Activated CD4-positive, alpha-beta T cell treated with anti-CD3 and anti-CD28 coated beads for 36 hours (primary cell): ENCODE results near the gene ARF3. TPM values are rescaled to one million over a fixed set of nuclear protein-coding genes. Genes with fewer than 3 reads are reported as not detected.

Source experiments
- ATAC-seq: fragments of 200-7000 bp; cut with Tn5 transposase; one replicate; pipeline ENCODE4 v1.10.0; 2021; ENCODE audit warnings: mild to moderate bottlenecking, moderate library complexity
- CTCF ChIA-PET: fragments of 350-600 bp; sonication (Branson Sonifier 250); formaldehyde crosslinking; loops from one replicate; lab custom pipeline; 2021; ENCODE audit warnings: antibody characterized with exemption; lab: Charles Lee
- POLR2A ChIA-PET: fragments of 350-600 bp; sonication (Branson Sonifier 250); formaldehyde crosslinking; loops from one replicate; lab custom pipeline; 2021; ENCODE audit warnings: antibody characterized with exemption, inconsistent platforms; lab: Charles Lee
- DNase-seq: peaks from one replicate; pipeline ENCODE4 v3.0.0-alpha.2; 2020
- H3K27ac Mint-ChIP-seq: one replicate; pipeline ENCODE4 v1.8.0; 2021; ENCODE audit warnings: mixed read lengths
- H3K27me3 Mint-ChIP-seq: one replicate; pipeline ENCODE4 v1.8.0; 2021; ENCODE audit warnings: mixed read lengths
- H3K36me3 Mint-ChIP-seq: one replicate; pipeline ENCODE4 v1.8.0; 2021; ENCODE audit warnings: low read depth, mixed read lengths
- H3K4me1 Mint-ChIP-seq: one replicate; pipeline ENCODE4 v1.8.0; 2021; ENCODE audit warnings: mixed read lengths
- H3K4me3 Mint-ChIP-seq: one replicate; pipeline ENCODE4 v1.8.0; 2021; ENCODE audit warnings: mild to moderate bottlenecking, moderate library complexity, mixed read lengths
- H3K9me3 Mint-ChIP-seq: one replicate; pipeline ENCODE4 v1.8.0; 2021; ENCODE audit warnings: low read depth, mixed read lengths
- intact Hi-C, 2 experiments: fragments of 100-400 bp; cut with DNase I in 1 of 2; cut with micrococcal nuclease in 1 of 2; formaldehyde crosslinking; loops; one replicate each; pipeline versions ENCODE4 v1.14.2 to v1.15.1; 2022 to 2024; cut with DNase I, micrococcal nuclease
- total RNA-seq, 2 experiments: library from RNA; stranded (reverse); gene quantifications; one replicate each; pipeline ENCODE4 v1.2.3, GENCODE V29; 2021

The ARF3 gene
- total RNA-seq, 2 experiments from 2014 or later = 84.7 to 96.1 TPM

DNA sequence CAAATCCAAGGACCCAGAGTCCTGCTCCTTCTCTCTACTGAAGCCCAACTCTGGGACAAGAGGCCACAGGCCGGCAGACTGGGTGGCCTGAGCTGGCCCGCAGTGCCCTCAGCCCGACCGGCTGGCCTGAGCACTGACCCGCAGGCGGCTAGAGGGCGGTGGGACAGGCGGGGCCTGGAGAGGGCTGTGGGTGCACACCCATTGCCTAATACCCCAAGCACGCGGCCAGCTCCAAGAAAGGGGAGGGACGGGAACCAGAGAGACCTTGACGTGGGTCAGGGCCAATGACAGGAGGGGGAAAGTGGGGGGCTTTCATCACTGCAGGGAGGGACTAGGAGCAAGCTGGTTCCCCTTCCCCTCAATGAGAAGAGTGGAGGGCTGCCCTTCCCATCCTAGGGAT, 16.2 kb upstream of the ARF3 start:
- peaks cover 55% of the 10 kb centered on the region for H3K4me1 Mint-ChIP-seq
- intact Hi-C loops = loop anchor here in 1 of 2 experiments (10.0 kb wide), 1 partner anchor 969 kb away; the partner anchor contains the start of gene COL2A1

DNA sequence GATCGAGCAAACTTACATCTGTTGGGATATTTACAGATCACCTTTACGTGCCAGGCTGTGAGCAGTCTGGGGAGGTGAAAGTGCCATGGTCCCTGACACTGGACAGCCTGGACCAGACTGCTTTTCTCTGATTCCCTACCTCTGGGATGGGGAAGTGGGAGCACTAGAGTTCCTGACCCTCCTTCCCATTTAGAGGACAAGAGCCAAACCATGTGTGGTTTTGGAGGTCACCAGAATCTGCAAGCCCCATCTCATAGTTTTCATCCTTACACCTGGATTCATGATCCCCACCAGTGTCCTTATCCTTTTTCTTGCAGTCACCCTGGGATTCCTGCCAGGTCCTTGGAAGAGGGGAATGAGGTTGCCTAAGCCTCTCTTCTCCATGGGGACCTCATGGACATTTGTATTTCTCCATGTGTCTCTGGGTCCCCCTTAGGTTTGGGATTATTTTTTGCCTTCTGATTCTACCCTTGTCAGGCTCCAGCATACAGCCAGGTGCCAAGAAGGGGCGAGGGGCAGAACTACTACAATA, 15.7 kb upstream of the ARF3 start:
- ATAC-seq (no peak), DNase-seq (no peak)
- no peaks in the 10 kb centered on the region for H3K36me3 Mint-ChIP-seq
- H3K27ac Mint-ChIP-seq = no peak overlapping the region
- ChIA-PET CTCF (interaction anchor here (0.5 to 4.0 kb wide), 7 partner anchors 15 to 269 kb away, joined by 3 to 22 read pairs (median 3); a partner anchor contains a TSS), POLR2A (interaction anchor here (0.6 kb wide), 2 partner anchors 13 to 42 kb away, joined by 3 read pairs; no protein-coding TSS in a partner anchor)
- no peaks in the 10 kb centered on the region for H3K9me3 Mint-ChIP-seq
- H3K4me1 Mint-ChIP-seq = peaks cover 55% of the 10 kb centered on the region
- intact Hi-C loops = loop anchor here in 1 of 2 experiments (10.0 kb wide), 1 partner anchor 968 kb away; the partner anchor contains the start of gene COL2A1
- H3K27me3 Mint-ChIP-seq = peaks cover 63% of the 10 kb centered on the region
- H3K4me3 Mint-ChIP-seq = no peak overlapping the region

More for the DNA sequence above, 16.2 kb upstream of the ARF3 start:
- Mint-ChIP-seq H3K36me3 (no peaks in the 10 kb centered on the region), H3K27ac (no peak overlapping the region), H3K9me3 (no peaks in the 10 kb centered on the region), H3K4me3 (no peak overlapping the region), H3K27me3 (peaks cover 63% of the 10 kb centered on the region)
- ChIA-PET POLR2A (interaction anchor here (0.6 kb wide), 1 partner anchor 13 kb away, joined by 3 read pairs; no protein-coding TSS in a partner anchor), CTCF (interaction anchor here (0.7 to 4.0 kb wide), 5 partner anchors 14 to 121 kb away, joined by 3 to 22 read pairs (median 4); no protein-coding TSS in a partner anchor)
- ATAC-seq = no peak
- no peak for DNase-seq

DNA sequence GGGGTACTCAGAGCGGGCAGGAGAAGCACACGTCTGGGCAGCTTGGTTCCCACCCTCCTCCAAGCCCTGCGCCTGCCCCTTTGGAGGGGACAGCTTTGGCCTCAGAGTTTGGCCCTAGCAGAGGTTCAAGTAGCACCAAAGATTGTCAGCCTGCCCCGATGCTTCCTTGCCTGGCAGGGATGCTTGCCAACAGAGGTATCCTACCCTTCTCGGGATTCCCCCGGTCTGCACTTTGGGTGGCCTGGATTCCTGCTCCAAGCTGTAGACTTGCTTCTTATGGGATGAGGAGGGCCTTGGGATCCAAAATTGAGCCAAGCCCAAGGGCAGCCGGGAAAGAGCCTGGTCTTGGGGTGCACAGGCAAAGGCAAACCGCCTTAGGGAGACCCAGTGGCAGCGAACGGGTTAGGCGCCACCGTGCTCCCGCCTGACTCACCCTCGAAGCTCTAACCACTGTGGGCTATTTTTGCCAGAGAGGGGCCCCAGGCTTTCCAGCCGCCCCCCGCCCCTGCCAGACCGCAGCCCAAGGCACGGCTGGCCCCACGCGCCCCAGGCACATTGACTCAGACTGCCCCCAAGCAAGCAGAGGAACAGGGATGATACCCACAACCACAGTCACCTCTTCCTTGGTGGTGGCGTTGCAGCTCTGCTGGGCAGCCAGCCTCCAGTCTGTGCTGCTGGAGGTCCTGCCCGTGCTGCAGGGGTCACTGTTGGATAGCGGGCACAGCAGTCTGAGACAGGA, 15.1 kb upstream of the ARF3 start:
- ChIA-PET CTCF (interaction anchor here (0.5 to 4.0 kb wide), 7 partner anchors 16 to 270 kb away, joined by 3 to 22 read pairs (median 3); a partner anchor contains a TSS), POLR2A (interaction anchor here (0.6 kb wide), 1 partner anchor 42 kb away, joined by 3 read pairs; no protein-coding TSS in a partner anchor)
- Mint-ChIP-seq H3K4me1 (peaks cover 49% of the 10 kb centered on the region), H3K4me3 (no peak overlapping the region), H3K27ac (no peak overlapping the region), H3K36me3 (no peaks in the 10 kb centered on the region), H3K9me3 (no peaks in the 10 kb centered on the region), H3K27me3 (peaks cover 59% of the 10 kb centered on the region)
- ATAC-seq (peak; percentile 14), DNase-seq (peak; percentile 60)
- intact Hi-C loops = loop anchor here in 1 of 2 experiments (10.0 kb wide), 1 partner anchor 968 kb away; the partner anchor contains the start of gene COL2A1

DNA sequence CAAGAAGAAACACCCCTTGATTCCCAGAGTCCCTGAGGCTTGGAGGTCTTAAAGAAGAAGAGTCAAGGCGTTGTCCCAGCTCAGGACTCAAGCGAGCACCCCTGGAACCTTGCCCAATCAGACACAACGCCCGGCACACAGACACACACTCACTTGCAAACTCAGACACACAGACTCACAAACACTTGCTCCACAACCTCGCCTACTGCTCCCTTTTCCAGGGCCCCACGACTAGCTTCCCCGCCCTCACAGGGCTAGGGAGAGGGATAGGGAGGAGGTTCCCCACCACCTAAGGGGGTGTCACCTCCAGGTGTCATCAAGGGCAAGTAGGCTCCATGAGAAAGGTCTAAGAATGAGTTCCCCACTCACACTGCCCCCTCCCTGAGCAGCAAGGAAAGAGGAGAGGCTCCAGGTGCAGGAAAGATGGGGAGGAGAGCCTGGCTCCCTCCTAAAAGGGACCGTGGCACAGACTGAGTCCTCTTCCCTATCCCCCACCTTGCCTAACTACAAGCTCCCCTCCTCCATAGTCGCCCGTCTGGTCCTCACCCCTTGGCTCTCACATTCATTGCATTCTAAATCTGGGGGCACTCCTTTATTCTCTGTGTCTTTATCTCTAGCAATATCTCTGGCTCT, 13.5 kb upstream of the ARF3 start:
- peaks cover 40% of the 10 kb centered on the region for H3K4me1 Mint-ChIP-seq
- H3K4me3 Mint-ChIP-seq = peak overlapping the region; percentile 11
- H3K36me3 Mint-ChIP-seq = no peaks in the 10 kb centered on the region
- no peak overlapping the region for H3K27ac Mint-ChIP-seq
- intact Hi-C loops = loop anchor here in 1 of 2 experiments (10.0 kb wide), 1 partner anchor 966 kb away; the partner anchor contains the start of gene COL2A1
- POLR2A ChIA-PET = no interaction called here
- no peak for ATAC-seq
- no peaks in the 10 kb centered on the region for H3K9me3 Mint-ChIP-seq
- H3K27me3 Mint-ChIP-seq = peaks cover 48% of the 10 kb centered on the region
- CTCF ChIA-PET = interaction anchor here (0.6 to 4.0 kb wide), 4 partner anchors 17 to 166 kb away, joined by 3 to 22 read pairs (median 5); partner anchors contain the start of gene DDN
- DNase-seq = no peak

DNA sequence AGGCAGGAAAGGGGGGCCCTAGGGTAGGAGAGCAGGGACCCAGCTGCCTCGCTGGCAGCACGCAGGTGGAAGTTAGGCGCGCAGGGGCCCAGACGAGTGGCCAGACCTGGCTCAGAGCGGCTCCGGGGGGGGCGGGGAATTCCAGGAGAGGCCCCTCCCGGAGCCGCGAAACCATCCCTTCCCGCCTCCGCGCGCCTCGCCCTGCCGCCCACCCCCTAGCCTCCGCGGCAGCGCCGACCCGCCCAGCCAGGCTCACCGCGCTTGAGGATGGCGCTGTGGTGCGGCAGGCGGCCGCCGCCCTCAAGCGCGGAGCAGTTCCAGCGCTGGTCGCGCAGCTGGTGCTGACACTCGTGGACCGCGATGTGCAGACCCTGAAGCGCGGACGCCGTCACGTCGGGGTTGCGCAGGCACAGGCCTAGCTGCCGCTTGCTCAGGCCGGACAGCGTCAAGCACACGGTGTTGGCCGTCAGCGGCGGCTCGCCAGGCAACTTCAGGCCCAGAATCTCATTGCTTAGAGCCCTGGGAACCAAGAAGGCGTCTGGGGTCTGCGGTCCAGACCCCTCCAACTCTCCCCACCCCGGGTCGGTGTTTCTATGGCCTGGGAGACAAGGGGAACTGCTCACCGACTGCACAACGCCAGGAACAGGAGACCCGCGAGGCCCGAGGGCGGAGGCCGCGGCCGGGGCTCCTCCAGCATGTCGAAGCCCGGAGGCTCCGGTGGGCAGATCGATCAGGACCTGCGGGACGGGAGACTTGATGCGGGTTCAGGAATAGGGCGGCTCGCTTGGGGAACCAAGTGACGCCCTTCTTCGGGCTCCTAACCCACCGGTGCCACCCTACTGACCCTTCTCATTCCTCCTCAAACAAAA, 12.8 kb upstream of the ARF3 start:
- H3K27me3 Mint-ChIP-seq = peaks cover 44% of the 10 kb centered on the region
- H3K36me3 Mint-ChIP-seq = no peaks in the 10 kb centered on the region
- H3K27ac Mint-ChIP-seq = no peak overlapping the region
- H3K4me3 Mint-ChIP-seq = no peak overlapping the region
- no peaks in the 10 kb centered on the region for H3K9me3 Mint-ChIP-seq
- ATAC-seq (peak; percentile 25), DNase-seq (peak; percentile 58)
- CTCF ChIA-PET = interaction anchor here (0.7 to 3.8 kb wide), 9 partner anchors 8 to 117 kb away, joined by 3 to 26 read pairs (median 7); partner anchors contain the start of genes DDN and WNT1
- POLR2A ChIA-PET = no interaction called here
- intact Hi-C loops = loop anchor here in 1 of 2 experiments (10.0 kb wide), 1 partner anchor 965 kb away; the partner anchor contains the start of gene COL2A1
- peaks cover 40% of the 10 kb centered on the region for H3K4me1 Mint-ChIP-seq

DNA sequence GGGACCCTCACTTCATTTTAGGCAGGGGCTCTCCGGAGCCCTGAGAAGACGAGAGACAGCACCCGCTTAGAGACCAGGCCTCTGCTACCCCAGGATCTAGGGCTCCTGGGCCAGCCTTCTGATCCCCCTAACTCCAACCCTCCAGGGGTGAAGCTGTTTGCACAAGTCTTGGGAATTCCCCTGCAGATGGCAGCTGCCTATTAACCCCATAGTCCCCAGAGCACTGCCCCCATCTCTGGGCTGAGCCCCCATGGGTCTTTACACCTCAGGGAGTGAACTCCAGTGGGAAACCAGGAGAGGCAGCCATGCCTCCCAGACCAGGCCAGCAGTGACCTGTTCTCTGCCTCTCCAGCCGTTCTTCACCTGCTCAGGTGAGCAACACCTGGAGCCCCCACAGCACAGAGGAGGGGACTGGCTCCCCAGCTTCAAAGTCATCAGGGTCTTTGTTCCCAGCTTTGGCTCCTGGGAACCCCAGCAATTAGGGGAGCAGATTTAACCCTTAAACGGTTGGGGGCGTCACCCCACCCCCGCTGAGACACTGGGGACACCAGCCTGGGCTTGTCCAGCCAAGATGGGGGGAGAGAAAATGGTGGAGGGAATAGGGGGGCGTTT, 12.0 kb upstream of the ARF3 start:
- no peaks in the 10 kb centered on the region for H3K9me3 Mint-ChIP-seq
- H3K4me1 Mint-ChIP-seq = peaks cover 40% of the 10 kb centered on the region
- H3K27ac Mint-ChIP-seq = no peak overlapping the region
- DNase-seq (no peak), ATAC-seq (no peak)
- intact Hi-C loops = no loop called here
- peak overlapping the region; percentile 8 for H3K4me3 Mint-ChIP-seq
- CTCF ChIA-PET = interaction anchor here (0.7 to 3.8 kb wide), 11 partner anchors 9 to 287 kb away, joined by 3 to 26 read pairs (median 5); partner anchors contain the start of genes ARF3, KANSL2 and WNT1
- H3K36me3 Mint-ChIP-seq = no peaks in the 10 kb centered on the region
- POLR2A ChIA-PET = no interaction called here
- H3K27me3 Mint-ChIP-seq = peaks cover 38% of the 10 kb centered on the region

DNA sequence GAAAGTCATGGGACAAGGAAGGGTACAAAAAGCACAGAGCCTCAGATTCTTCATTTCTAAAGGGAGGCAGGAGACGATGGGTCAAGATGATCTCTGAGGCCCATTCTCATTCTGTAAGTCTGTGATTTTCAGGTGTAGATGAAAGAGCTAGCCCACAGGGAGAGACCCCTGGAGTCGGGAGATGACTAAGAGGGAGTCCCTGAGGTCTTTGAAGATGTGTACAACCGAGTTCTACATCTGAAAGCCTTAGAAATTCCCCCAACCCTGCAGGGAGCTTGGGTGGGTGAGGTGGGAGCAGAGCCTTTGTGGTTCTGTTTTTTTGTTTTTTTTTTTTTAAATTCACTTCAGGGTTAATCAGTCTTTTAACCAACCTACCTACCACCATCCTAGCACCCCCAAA, 11.2 kb upstream of the ARF3 start:
- Mint-ChIP-seq H3K36me3 (no peaks in the 10 kb centered on the region), H3K4me1 (peaks cover 40% of the 10 kb centered on the region), H3K27ac (no peak overlapping the region), H3K27me3 (peaks cover 33% of the 10 kb centered on the region), H3K4me3 (no peak overlapping the region), H3K9me3 (no peaks in the 10 kb centered on the region)
- POLR2A ChIA-PET = interaction anchor here (0.6 kb wide), 1 partner anchor 1833 kb away, joined by 3 read pairs; no protein-coding TSS in a partner anchor
- CTCF ChIA-PET = interaction anchor here (0.6 to 3.8 kb wide), 12 partner anchors 10 to 287 kb away, joined by 3 to 26 read pairs (median 5); partner anchors contain the start of genes ARF3, KANSL2 and WNT1
- intact Hi-C loops = no loop called here
- no peak for ATAC-seq
- DNase-seq = no peak

DNA sequence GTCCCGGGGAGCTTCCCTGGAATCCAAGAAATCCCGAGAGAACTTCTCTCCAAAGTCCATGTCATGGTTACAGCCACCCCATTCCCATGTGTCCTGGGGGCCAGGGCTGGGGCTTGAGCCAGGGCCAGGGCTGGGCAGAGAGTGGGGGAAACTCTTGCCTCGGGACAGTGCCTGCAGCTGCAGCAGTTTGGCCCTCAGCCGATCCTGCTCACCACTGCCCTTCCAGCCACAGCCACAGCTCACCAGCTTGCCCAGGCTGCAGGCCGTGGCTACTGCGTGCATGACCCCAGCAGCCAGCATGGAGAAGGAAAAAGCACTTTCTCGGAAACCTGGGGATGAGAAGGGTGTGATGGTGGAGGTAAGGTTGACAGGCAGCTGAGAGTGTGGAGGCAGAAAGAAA, 10.7 kb upstream of the ARF3 start:
- Mint-ChIP-seq H3K36me3 (no peaks in the 10 kb centered on the region), H3K27me3 (peaks cover 29% of the 10 kb centered on the region), H3K4me3 (no peak overlapping the region), H3K9me3 (no peaks in the 10 kb centered on the region), H3K4me1 (peaks cover 40% of the 10 kb centered on the region), H3K27ac (no peak overlapping the region)
- ChIA-PET POLR2A (interaction anchor here (0.6 kb wide), 1 partner anchor 1833 kb away, joined by 3 read pairs; no protein-coding TSS in a partner anchor), CTCF (interaction anchor here (0.5 to 3.8 kb wide), 11 partner anchors 10 to 366 kb away, joined by 3 to 26 read pairs (median 3); partner anchors contain the start of genes ARF3, KANSL2 and WNT1)
- DNase-seq (no peak), ATAC-seq (no peak)
- intact Hi-C loops = no loop called here

DNA sequence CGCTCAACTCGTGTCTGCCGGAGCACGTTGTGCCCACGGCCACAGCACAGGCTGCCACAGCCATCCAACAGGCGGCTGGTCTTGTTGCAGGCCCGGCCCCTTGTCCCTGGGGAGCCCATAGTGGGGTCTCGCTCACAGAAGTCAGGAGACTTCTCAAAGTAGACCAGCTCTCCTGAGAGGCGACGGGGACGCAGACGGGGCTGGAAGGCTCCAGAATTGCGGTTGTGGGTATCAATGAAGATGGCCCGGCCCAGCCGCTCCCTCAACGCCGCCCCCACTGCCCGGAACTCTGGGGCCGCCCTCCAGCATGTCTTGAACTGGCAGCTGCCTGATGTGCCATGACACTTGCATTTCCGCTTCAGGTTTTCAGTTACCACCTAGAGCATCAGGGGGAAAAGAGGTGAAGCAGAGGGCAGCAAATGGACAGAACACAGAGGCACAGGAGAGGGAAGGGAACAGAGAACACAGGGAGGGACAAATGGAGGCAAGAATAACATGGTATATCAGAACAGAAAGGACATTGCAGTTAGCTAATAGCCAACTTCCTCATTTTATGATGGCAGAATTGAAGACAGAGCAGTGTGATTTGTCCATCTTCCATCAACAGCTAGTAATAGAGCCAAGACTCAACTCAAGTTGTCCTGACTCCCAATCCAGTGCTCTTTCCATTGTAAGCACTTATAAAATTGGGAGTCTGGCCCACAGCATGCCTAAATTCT, 9.0 kb upstream of the ARF3 start:
- Mint-ChIP-seq H3K27me3 (peaks cover 14% of the 10 kb centered on the region), H3K4me1 (peaks cover 24% of the 10 kb centered on the region), H3K9me3 (no peaks in the 10 kb centered on the region), H3K4me3 (no peak overlapping the region), H3K27ac (no peak overlapping the region), H3K36me3 (no peaks in the 10 kb centered on the region)
- intact Hi-C loops = no loop called here
- ChIA-PET CTCF (interaction anchor here (0.6 to 3.8 kb wide), 9 partner anchors 10 to 39 kb away, joined by 3 to 26 read pairs (median 5); partner anchors contain the start of gene WNT1), POLR2A (interaction anchor here (0.6 to 1.4 kb wide), 2 partner anchors 9 to 150 kb away, joined by 3 to 5 read pairs; partner anchors contain the start of gene ARF3)
- no peak for DNase-seq
- ATAC-seq = no peak
